SK-N-SH (cell line): Measurements from ENCODE around the gene SEC14L5. TPM values are rescaled to one million over a fixed set of nuclear protein-coding genes. Genes with fewer than 3 reads are reported as not detected.

Experiments used
- CTCF ChIA-PET: fragments of 300-600, 350-600 bp; formaldehyde crosslinking; extraction: SDS; loops from one replicate; lab custom pipeline; 2021; lab: Yijun Ruan, JAX
- POLR2A ChIA-PET: fragments of 350-600 bp; sonication (Branson Sonifier 250); formaldehyde crosslinking; extraction: SDS; loops from one replicate; lab custom pipeline; 2020; ENCODE audit warnings: antibody characterized with exemption, inconsistent platforms; lab: Yijun Ruan, JAX
- DNase-seq: peaks from one replicate; pipeline ENCODE4 v3.0.0; 2012
- H2AFZ ChIP-seq: fragments of 200-600 bp; sonication (generic); 2 replicates; pipeline ENCODE4 v1.8.1; 2016; ENCODE audit warnings: antibody characterized with exemption, mild to moderate bottlenecking, low read depth
- H3F3A ChIP-seq: fragments of 200-600 bp; sonication (generic); replicated peaks from 2 replicates; pipeline ENCODE3; 2016; ENCODE audit warnings: antibody characterized with exemption, mild to moderate bottlenecking; ENCODE audit not compliant: insufficient read depth
- H3K27ac ChIP-seq, 2 experiments: fragments of 200-500 bp in 1 of 2; fragments of 200-600 bp in 1 of 2; sonication (Bioruptor generic) in 1 of 2; sonication (generic), shearing (Covaris generic) in 1 of 2; 2 replicates each; pipeline versions ENCODE4 v1.5.1 to v1.6.1; 2014 to 2016; ENCODE audit warnings: low read depth in 2 of 2, inconsistent platforms in 1 of 2, low read length in 1 of 2, mild to moderate bottlenecking in 1 of 2, mixed read lengths in 1 of 2
- H3K27me3 ChIP-seq: fragments of 200-600 bp; sonication (generic), shearing (Covaris generic); 2 replicates; pipeline ENCODE4 v1.6.1; 2016; ENCODE audit warnings: mixed run types; ENCODE audit not compliant: insufficient read depth
- H3K36me3 ChIP-seq, 2 experiments: fragments of 200-500 bp in 1 of 2; fragments of 200-600 bp in 1 of 2; sonication (Bioruptor generic) in 1 of 2; sonication (generic) in 1 of 2; replicated peaks in 1 of 2; 2 replicates each; pipeline versions ENCODE3 to v1.5.1; 2014 to 2016; ENCODE audit warnings: low read length in 1 of 2, mild to moderate bottlenecking in 1 of 2; ENCODE audit not compliant: insufficient read depth in 2 of 2, control insufficient read depth in 1 of 2
- H3K4me1 ChIP-seq, 2 experiments: fragments of 200-500 bp in 1 of 2; fragments of 200-600 bp in 1 of 2; sonication (Bioruptor generic) in 1 of 2; sonication (generic), shearing (Covaris generic) in 1 of 2; 2 replicates each; pipeline versions ENCODE4 v1.5.1 to v1.6.1; 2014 to 2016; ENCODE audit warnings: low read depth in 1 of 2, low read length in 1 of 2, mixed run types in 1 of 2; ENCODE audit not compliant: insufficient read depth in 2 of 2, control insufficient read depth in 1 of 2
- H3K4me2 ChIP-seq: fragments of 200-600 bp; sonication (generic), shearing (Covaris generic); 2 replicates; pipeline ENCODE4 v1.6.1; 2017; ENCODE audit warnings: mixed run types
- H3K4me3 ChIP-seq, 2 experiments: fragments of 200-500 bp in 1 of 2; fragments of 200-600 bp in 1 of 2; sonication (Bioruptor generic) in 1 of 2; sonication (generic), shearing (Covaris generic) in 1 of 2; 2 replicates each; pipeline versions ENCODE4 v1.5.1 to v1.8.1; 2014 to 2016; ENCODE audit warnings: low read depth in 2 of 2, inconsistent platforms in 1 of 2, low read length in 1 of 2, mild to moderate bottlenecking in 1 of 2, mixed read lengths in 1 of 2, moderate library complexity in 1 of 2
- H3K79me2 ChIP-seq: fragments of 200-600 bp; sonication (generic); 2 replicates; pipeline ENCODE4 v1.8.1; 2017; ENCODE audit warnings: mild to moderate bottlenecking; ENCODE audit not compliant: insufficient read depth
- H3K9ac ChIP-seq: fragments of 200-600 bp; sonication (generic); 2 replicates; pipeline ENCODE4 v1.6.1; 2017; ENCODE audit warnings: mixed run types
- H3K9me2 ChIP-seq: fragments of 200-600 bp; sonication (generic); 2 replicates; pipeline ENCODE4 v1.6.1; 2017; ENCODE audit warnings: mixed run types
- H3K9me3 ChIP-seq: fragments of 200-600 bp; sonication (generic); 2 replicates; pipeline ENCODE4 v1.6.1; 2017; ENCODE audit warnings: mixed run types, mild to moderate bottlenecking, moderate library complexity
- H4K20me1 ChIP-seq: fragments of 200-600 bp; sonication (generic); 2 replicates; pipeline ENCODE4 v1.6.1; 2017; ENCODE audit warnings: mild to moderate bottlenecking, mixed run types; ENCODE audit not compliant: insufficient read depth
- CHD2 ChIP-seq: fragments of 150-350 bp; IDR thresholded peaks from 2 replicates; pipeline ENCODE4 v1.6.1; 2018; ENCODE audit warnings: low read length; ENCODE audit not compliant: partially characterized antibody
- CTCF ChIP-seq: fragments of 200-600 bp; sonication (generic); IDR thresholded peaks from 2 replicates; pipeline ENCODE4 v1.6.1; 2017; ENCODE audit warnings: antibody characterized with exemption, mild to moderate bottlenecking, moderate library complexity
- EP300 ChIP-seq, 2 experiments: IDR thresholded peaks; 2 replicates each; pipeline versions ENCODE4 v1.4.0 to v1.6.1; 2012; ENCODE audit warnings: borderline replicate concordance in 1 of 2, low read depth in 1 of 2, low read length in 1 of 2
- FOXM1 ChIP-seq: IDR thresholded peaks from 2 replicates; pipeline ENCODE4 v1.4.0; 2012; ENCODE audit warnings: low read depth, mild to moderate bottlenecking
- GATA2 ChIP-seq: sonication (generic); formaldehyde crosslinking; IDR thresholded peaks from 2 replicates; pipeline ENCODE4 v1.5.0; 2020; ENCODE audit warnings: mild to moderate bottlenecking, missing genetic modification reagents
- MAX ChIP-seq: IDR thresholded peaks from 2 replicates; pipeline ENCODE4 v1.4.0; 2012; ENCODE audit warnings: low read depth
- MXI1 ChIP-seq: IDR thresholded peaks from 2 replicates; pipeline ENCODE4 v1.6.1; 2012; ENCODE audit warnings: mild to moderate bottlenecking, low read depth, low read length, improper control_type of control experiment
- NFIC ChIP-seq: IDR thresholded peaks from 2 replicates; pipeline ENCODE4 v1.4.0; 2012; ENCODE audit warnings: borderline replicate concordance
- NRF1 ChIP-seq: IDR thresholded peaks from 2 replicates; pipeline ENCODE4 v1.6.1; 2012; ENCODE audit warnings: low read depth, mild to moderate bottlenecking, low read length
- RAD21 ChIP-seq: IDR thresholded peaks from 2 replicates; pipeline ENCODE4 v1.6.1; 2012; ENCODE audit warnings: mild to moderate bottlenecking, low read length
- RCOR1 ChIP-seq: fragments of 150-350 bp; IDR thresholded peaks from 2 replicates; pipeline ENCODE4 v1.6.1; 2017; ENCODE audit warnings: antibody characterized with exemption, low read length
- REST ChIP-seq: IDR thresholded peaks from 2 replicates; pipeline ENCODE4 v1.6.1; 2012; ENCODE audit warnings: mild to moderate bottlenecking, low read depth, low read length, moderate library complexity
- RFX5 ChIP-seq: IDR thresholded peaks from 2 replicates; pipeline ENCODE4 v1.6.1; 2012; ENCODE audit warnings: mild to moderate bottlenecking, improper control_type of control experiment, low read length
- RXRA ChIP-seq: IDR thresholded peaks from 2 replicates; pipeline ENCODE4 v1.4.0; 2012; ENCODE audit warnings: low read depth, mild to moderate bottlenecking, borderline replicate concordance
- SIN3A ChIP-seq: IDR thresholded peaks from 2 replicates; pipeline ENCODE4 v1.6.1; 2012; ENCODE audit warnings: low read depth, mild to moderate bottlenecking, low read length, moderate library complexity, borderline replicate concordance
- TAF1 ChIP-seq: IDR thresholded peaks from 2 replicates; pipeline ENCODE4 v1.6.1; 2012; ENCODE audit warnings: low read depth, mild to moderate bottlenecking, low read length, moderate library complexity, borderline replicate concordance
- TEAD4 ChIP-seq: IDR thresholded peaks from 2 replicates; pipeline ENCODE4 v1.4.0; 2012; ENCODE audit warnings: mild to moderate bottlenecking, borderline replicate concordance; ENCODE audit not compliant: insufficient read depth
- USF2 ChIP-seq: fragments of 150-350 bp; IDR thresholded peaks from 2 replicates; pipeline ENCODE4 v1.6.1; 2017; ENCODE audit warnings: antibody characterized with exemption, low read length, low read depth, borderline replicate concordance
- WGBS: methylation state at CpG from one replicate; pipeline ENCODE4 v1.1.6; 2017; ENCODE audit warnings: low lambda C conversion rate; 5-methylcytosine and 5-hydroxymethylcytosine counted together
- polyA plus RNA-seq, 3 experiments: library from polyadenylated mRNA; depleted of rRNA; stranded (reverse); fragments of >200 nt; gene quantifications; 2 replicates each; pipeline ENCODE4 v1.2.3, GENCODE V29; 2012

The SEC14L5 gene
- polyA plus RNA-seq, 1 of the 3 experiments (the other 2 are of a cell fraction): 0.08 TPM

- no peak for TF ChIP-seq RFX5
- TF ChIP-seq MXI1: no peak
- no peak for TF ChIP-seq REST
These were observed 9.0 kb upstream of the SEC14L5 start (continued) for GRCh38 chr16:4948903-4949766.

GRCh38 chr16:4949986-4950385 lies 8.1 kb upstream of the SEC14L5 start:
- 74% methylated on average over 10 of the region's 10 CpGs for WGBS
- Histone ChIP-seq H3K79me2 (no peaks in the 10 kb centered on the region), H3K4me3 (no peak overlapping the region)
- no peak for TF ChIP-seq MAX
- TF ChIP-seq RAD21: no peak
- no peak for TF ChIP-seq REST
- no peak for TF ChIP-seq MXI1
- no peak for TF ChIP-seq SIN3A
- TF ChIP-seq RXRA: no peak
- no peak for TF ChIP-seq TEAD4
- TF ChIP-seq EP300 (IDR thresholded peaks at IDR 0.05; ENCODE audit: borderline replicate concordance in 1 of 2, low read depth in 1 of 2, low read length in 1 of 2): no peak
- TF ChIP-seq CTCF: no peak
- TF ChIP-seq TAF1: no peak
- TF ChIP-seq FOXM1: no peak
- no peak for TF ChIP-seq CHD2
- no peak for TF ChIP-seq NRF1
- no peak for TF ChIP-seq GATA2 (CRISPR knock-in tag)
- no peak for TF ChIP-seq USF2
- TF ChIP-seq RCOR1: no peak
- TF ChIP-seq NFIC: no peak

More at GRCh38 chr16:4949986-4950385, 8.1 kb upstream of the SEC14L5 start:
- Histone ChIP-seq H3K27ac (no peak overlapping the region), H4K20me1 (no peaks in the 10 kb centered on the region), H3K9me2 (no peaks in the 10 kb centered on the region), H3K27me3 (no peaks in the 10 kb centered on the region), H3F3A (peaks cover 5% of the 10 kb centered on the region), H3K36me3 (no peaks in the 10 kb centered on the region), H3K4me2 (no peak overlapping the region), H3K9me3 (no peaks in the 10 kb centered on the region), H2AFZ (no peak overlapping the region), H3K9ac (no peak overlapping the region), H3K4me1 (peaks cover 0 to 12% of the 10 kb centered on the region in 2 experiments; a peak in 2 of 4 replicates)
- ChIA-PET CTCF (no interaction called here), POLR2A (no interaction called here)
- DNase-seq: no peak
